Activated CD4-positive, alpha-beta memory T cell treated with anti-CD3 and anti-CD28 coated beads for 36 hours (primary cell): Measurements from ENCODE around the gene TAS1R2. TPM values are rescaled to one million over a fixed set of nuclear protein-coding genes. Genes with fewer than 3 reads are reported as not detected.
"Not testable (repeated sequence)": the region's sequence is repeated elsewhere in the genome, so short reads cannot be mapped to it uniquely, and the experiment has no call there.

ENCODE experiments used
- CTCF ChIA-PET: fragments of 350-600 bp; sonication (Branson Sonifier 250); formaldehyde crosslinking; loops from one replicate; lab custom pipeline; 2021; ENCODE audit warnings: antibody characterized with exemption, inconsistent platforms; lab: Charles Lee
- POLR2A ChIA-PET: fragments of 350-600 bp; sonication (Branson Sonifier 250); formaldehyde crosslinking; loops from one replicate; lab custom pipeline; 2021; ENCODE audit warnings: antibody characterized with exemption; lab: Charles Lee
- DNase-seq: peaks from one replicate; pipeline ENCODE4 v3.0.0-alpha.2; 2020
- H3K27ac Mint-ChIP-seq: one replicate; pipeline ENCODE4 v1.8.0; 2021; ENCODE audit warnings: mixed read lengths
- H3K27me3 Mint-ChIP-seq: one replicate; pipeline ENCODE4 v1.8.0; 2021; ENCODE audit warnings: mixed read lengths
- H3K36me3 Mint-ChIP-seq: one replicate; pipeline ENCODE4 v1.8.0; 2021; ENCODE audit warnings: mixed read lengths
- H3K4me1 Mint-ChIP-seq: one replicate; pipeline ENCODE4 v1.8.0; 2021; ENCODE audit warnings: low read depth, mixed read lengths
- H3K4me3 Mint-ChIP-seq: one replicate; pipeline ENCODE4 v1.8.0; 2021; ENCODE audit warnings: mild to moderate bottlenecking, mixed read lengths
- H3K9me3 Mint-ChIP-seq: one replicate; pipeline ENCODE4 v1.8.0; 2021; ENCODE audit warnings: mixed read lengths
- intact Hi-C: fragments of 100-400 bp; cut with micrococcal nuclease; formaldehyde crosslinking; loops from one replicate; pipeline ENCODE4 v1.15.1; 2023
- total RNA-seq, 2 experiments: library from RNA; stranded (reverse); gene quantifications; one replicate each; pipeline ENCODE4 v1.2.3, GENCODE V29; 2021

TAS1R2 gene
- total RNA-seq, 2 experiments from 2014 or later: not detected

GRCh38 chr1:18866846-18867245 is 7.4 kb upstream of the TAS1R2 start:
- CTCF ChIA-PET: interaction anchor here (1.1 to 1.6 kb wide), 2 partner anchors 8 to 17 kb away, joined by 4 to 7 read pairs; no protein-coding TSS in a partner anchor

GRCh38 chr1:18866314-18866713 is 6.9 kb upstream of the TAS1R2 start:
- ChIA-PET POLR2A (no interaction called here), CTCF (interaction anchor here (1.6 kb wide), 1 partner anchor 9 kb away, joined by 7 read pairs; no protein-coding TSS in a partner anchor)
- H3K27ac Mint-ChIP-seq: no peak overlapping the region
- H3K9me3 Mint-ChIP-seq: no peaks in the 10 kb centered on the region
- H3K36me3 Mint-ChIP-seq: no peaks in the 10 kb centered on the region
- DNase-seq: no peak
- no peaks in the 10 kb centered on the region for H3K4me1 Mint-ChIP-seq
- intact Hi-C loops: no loop called here
- H3K27me3 Mint-ChIP-seq: peaks cover 6% of the 10 kb centered on the region
- H3K4me3 Mint-ChIP-seq: no peak overlapping the region

More at GRCh38 chr1:18866846-18867245, 7.4 kb upstream of the TAS1R2 start:
- no peaks in the 10 kb centered on the region for H3K9me3 Mint-ChIP-seq
- H3K4me3 Mint-ChIP-seq: no peak overlapping the region
- H3K4me1 Mint-ChIP-seq: no peaks in the 10 kb centered on the region
- intact Hi-C loops: no loop called here
- peaks cover 6% of the 10 kb centered on the region for H3K27me3 Mint-ChIP-seq
- no peak for DNase-seq
- H3K36me3 Mint-ChIP-seq: no peaks in the 10 kb centered on the region
- POLR2A ChIA-PET: no interaction called here
- H3K27ac Mint-ChIP-seq: no peak overlapping the region

- ChIA-PET POLR2A (no interaction called here), CTCF (no interaction called here)
- H3K27ac Mint-ChIP-seq: no peak overlapping the region
- no peak for DNase-seq
- intact Hi-C loops: no loop called here
- H3K4me3 Mint-ChIP-seq: no peak overlapping the region
- H3K36me3 Mint-ChIP-seq: no peaks in the 10 kb centered on the region
- H3K9me3 Mint-ChIP-seq: no peaks in the 10 kb centered on the region
- peaks cover 6% of the 10 kb centered on the region for H3K27me3 Mint-ChIP-seq
- H3K4me1 Mint-ChIP-seq: no peaks in the 10 kb centered on the region
Observed at GRCh38 chr1:18865176-18865575, 5.7 kb upstream of the TAS1R2 start.

- H3K27me3 Mint-ChIP-seq: peaks cover 2% of the 10 kb centered on the region
Observed at GRCh38 chr1:18861590-18861989, 2.1 kb upstream of the TAS1R2 start.

GRCh38 chr1:18861082-18861481 is 1.6 kb upstream of the TAS1R2 start:
- Mint-ChIP-seq H3K27ac (no peak overlapping the region), H3K4me3 (no peak overlapping the region), H3K4me1 (no peaks in the 10 kb centered on the region), H3K27me3 (peaks cover 2% of the 10 kb centered on the region), H3K36me3 (no peaks in the 10 kb centered on the region), H3K9me3 (no peaks in the 10 kb centered on the region)
- intact Hi-C loops: no loop called here
- DNase-seq: no peak
- ChIA-PET CTCF (interaction anchor here (2.7 kb wide), 1 partner anchor 14 kb away, joined by 9 read pairs; no protein-coding TSS in a partner anchor), POLR2A (no interaction called here)

More at GRCh38 chr1:18861590-18861989, 2.1 kb upstream of the TAS1R2 start:
- ChIA-PET POLR2A (no interaction called here), CTCF (interaction anchor here (1.2 to 2.7 kb wide), 2 partner anchors 12 to 14 kb away, joined by 4 to 9 read pairs; no protein-coding TSS in a partner anchor)
- H3K4me3 Mint-ChIP-seq: no peak overlapping the region
- intact Hi-C loops: no loop called here
- H3K4me1 Mint-ChIP-seq: no peaks in the 10 kb centered on the region
- H3K9me3 Mint-ChIP-seq: no peaks in the 10 kb centered on the region
- no peak for DNase-seq
- H3K36me3 Mint-ChIP-seq: no peaks in the 10 kb centered on the region
- no peak overlapping the region for H3K27ac Mint-ChIP-seq

- Mint-ChIP-seq H3K27ac (no peak overlapping the region), H3K4me3 (no peak overlapping the region), H3K9me3 (no peaks in the 10 kb centered on the region), H3K27me3 (peaks cover 3% of the 10 kb centered on the region), H3K4me1 (no peaks in the 10 kb centered on the region), H3K36me3 (no peaks in the 10 kb centered on the region)
- DNase-seq: no peak
- POLR2A ChIA-PET: no interaction called here
- CTCF ChIA-PET: no interaction called here
- intact Hi-C loops: no loop called here
Observed at GRCh38 chr1:18858070-18858688, 1.3 kb downstream of the TAS1R2 start.

- Mint-ChIP-seq H3K36me3 (no peaks in the 10 kb centered on the region), H3K27ac (no peak overlapping the region), H3K9me3 (no peaks in the 10 kb centered on the region), H3K4me3 (no peak overlapping the region), H3K4me1 (no peaks in the 10 kb centered on the region), H3K27me3 (peaks cover 3% of the 10 kb centered on the region)
- POLR2A ChIA-PET: no interaction called here
- DNase-seq: no peak
- CTCF ChIA-PET: no interaction called here
- intact Hi-C loops: no loop called here
Observed at GRCh38 chr1:18856435-18856834, 3.0 kb downstream of the TAS1R2 start.

GRCh38 chr1:18855573-18855972 is 3.9 kb downstream of the TAS1R2 start:
- no peaks in the 10 kb centered on the region for H3K36me3 Mint-ChIP-seq
- intact Hi-C loops: no loop called here
- H3K4me1 Mint-ChIP-seq: no peaks in the 10 kb centered on the region
- peaks cover 3% of the 10 kb centered on the region for H3K27me3 Mint-ChIP-seq
- CTCF ChIA-PET: no interaction called here
- DNase-seq: no peak
- H3K4me3 Mint-ChIP-seq: no peak overlapping the region
- no peak overlapping the region for H3K27ac Mint-ChIP-seq
- H3K9me3 Mint-ChIP-seq: no peaks in the 10 kb centered on the region
- POLR2A ChIA-PET: no interaction called here

GRCh38 chr1:18854331-18855025 is 5.0 kb downstream of the TAS1R2 start:
- CTCF ChIA-PET: no interaction called here

GRCh38 chr1:18852501-18852900 is 7.0 kb downstream of the TAS1R2 start:
- CTCF ChIA-PET: no interaction called here
- peaks cover 3% of the 10 kb centered on the region for H3K27me3 Mint-ChIP-seq
- no peaks in the 10 kb centered on the region for H3K36me3 Mint-ChIP-seq
- intact Hi-C loops: no loop called here
- DNase-seq: no peak
- H3K27ac Mint-ChIP-seq: no peak overlapping the region
- no peaks in the 10 kb centered on the region for H3K9me3 Mint-ChIP-seq
- POLR2A ChIA-PET: no interaction called here
- no peak overlapping the region for H3K4me3 Mint-ChIP-seq
- no peaks in the 10 kb centered on the region for H3K4me1 Mint-ChIP-seq

More at GRCh38 chr1:18854331-18855025, 5.0 kb downstream of the TAS1R2 start:
- POLR2A ChIA-PET: no interaction called here
- H3K4me3 Mint-ChIP-seq: no peak overlapping the region
- no peak overlapping the region for H3K27ac Mint-ChIP-seq
- intact Hi-C loops: no loop called here
- H3K9me3 Mint-ChIP-seq: no peaks in the 10 kb centered on the region
- no peaks in the 10 kb centered on the region for H3K36me3 Mint-ChIP-seq
- H3K4me1 Mint-ChIP-seq: no peaks in the 10 kb centered on the region
- peaks cover 3% of the 10 kb centered on the region for H3K27me3 Mint-ChIP-seq
- no peak for DNase-seq

- no peaks in the 10 kb centered on the region for H3K4me1 Mint-ChIP-seq
- peaks cover under 1% of the 10 kb centered on the region for H3K9me3 Mint-ChIP-seq
- no peak for DNase-seq
- CTCF ChIA-PET: interaction anchor here (1.1 kb wide), 1 partner anchor 28 kb away, joined by 4 read pairs; no protein-coding TSS in a partner anchor
- no peaks in the 10 kb centered on the region for H3K27me3 Mint-ChIP-seq
- H3K27ac Mint-ChIP-seq: no peak overlapping the region
- POLR2A ChIA-PET: no interaction called here
- H3K4me3 Mint-ChIP-seq: no peak overlapping the region
- H3K36me3 Mint-ChIP-seq: no peaks in the 10 kb centered on the region
- intact Hi-C loops: no loop called here
Observed at GRCh38 chr1:18849261-18849711, 10.2 kb downstream of the TAS1R2 start.

GRCh38 chr1:18847723-18848122 is 11.7 kb downstream of the TAS1R2 start:
- H3K4me3 Mint-ChIP-seq, H3K9me3 Mint-ChIP-seq, H3K27ac Mint-ChIP-seq, intact Hi-C loops, H3K27me3 Mint-ChIP-seq, DNase-seq, H3K4me1 Mint-ChIP-seq, H3K36me3 Mint-ChIP-seq, POLR2A ChIA-PET, CTCF ChIA-PET: not testable (repeated sequence)
